ENCODE data around the gene ROR1.

- TF ChIP-seq POLR2A (IDR thresholded peaks at IDR 0.05) (no peak), CTCF (IDR thresholded peaks at IDR 0.05) (no peak)
Measured at GRCh38 chr1:63828322-63829044, 54.7 kb downstream of the ROR1 start.

Measured in uterus (tissue), 2 donors.